K562 (cell line): ENCODE measurements around the gene RSU1.

Experiments used
- CEBPB ChIP-seq: fragments of 450-650 bp; IDR thresholded peaks from 2 replicates; pipeline ENCODE4 v1.6.1; 2016; ENCODE audit warnings: missing genetic modification characterization, missing compliant biosample characterization
- HDAC2 ChIP-seq: fragments of 450-650 bp; IDR thresholded peaks from 2 replicates; pipeline ENCODE4 v1.6.1; 2016; ENCODE audit warnings: mild to moderate bottlenecking
- KLF6 ChIP-seq: fragments of 250-450 bp; sonication (Bioruptor Pico); IDR thresholded peaks from 2 replicates; pipeline ENCODE4 v1.4.0; 2020; ENCODE audit warnings: mild to moderate bottlenecking, moderate library complexity, borderline replicate concordance
- ZFP36 ChIP-seq: fragments of 150-350 bp; IDR thresholded peaks from 2 replicates; pipeline ENCODE4 v1.6.1; 2018; ENCODE audit warnings: low read length, low read depth; ENCODE audit not compliant: partially characterized antibody
- ZKSCAN1 ChIP-seq: fragments of 150-350 bp; IDR thresholded peaks from 2 replicates; pipeline ENCODE4 v1.6.1; 2016; ENCODE audit warnings: low read depth, low read length

DNA sequence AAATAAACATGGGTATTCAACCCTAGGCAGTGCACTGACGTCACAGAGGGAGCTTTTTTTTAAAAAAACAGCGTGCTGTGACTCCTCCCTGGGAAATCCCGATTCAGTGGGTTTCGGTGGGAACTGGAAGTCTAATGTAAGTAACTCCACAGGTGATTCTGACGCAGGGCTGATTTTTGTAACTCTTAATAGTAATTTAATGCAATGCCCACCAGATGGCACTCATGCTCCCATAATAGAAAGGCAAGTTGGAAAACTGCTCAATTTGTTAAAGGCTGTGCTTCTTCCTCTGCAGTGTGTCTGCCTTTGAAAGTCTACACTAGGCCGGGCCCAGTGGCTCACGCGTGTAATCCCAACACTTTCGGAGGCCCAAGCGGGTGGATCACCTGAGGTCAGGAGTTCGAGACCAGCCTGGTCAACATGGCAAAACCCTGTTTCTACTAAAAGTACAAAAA is 10.9 kb upstream of the RSU1 start:
- TF ChIP-seq CEBPB (tag) (no peak), KLF6 (CRISPR knock-in tag) (no peak), HDAC2 (no peak), ZFP36 (no peak), ZKSCAN1 (no peak)
